Gastrocnemius medialis (tissue), 4 donors: ENCODE results near the gene STAMBPL1.

ENCODE experiments used
- POLR2A ChIP-seq, 2 donors: fragments of 450-650 bp; IDR thresholded peaks; one replicate each; pipeline ENCODE4 v1.6.1; 2017; ENCODE audit warnings: antibody characterized with exemption in 2 of 2, mild to moderate bottlenecking in 2 of 2, moderate library complexity in 2 of 2
- TF ChIP-seq, protein P1 (sequence below), 5 experiments: fragments of 450-650 bp in 3 of 5; fragments of 200-600 bp in 2 of 5; sonication (generic) in 2 of 5; IDR thresholded peaks in 4 of 5; conservative IDR thresholded peaks in 1 of 5; 1 replicate in 4 of 5; 2 replicates in 1 of 5; pipeline ENCODE4 v1.5.1; 2016 to 2019; ENCODE audit warnings: antibody characterized with exemption in 5 of 5, mild to moderate bottlenecking in 3 of 5, moderate library complexity in 3 of 5

DNA sequence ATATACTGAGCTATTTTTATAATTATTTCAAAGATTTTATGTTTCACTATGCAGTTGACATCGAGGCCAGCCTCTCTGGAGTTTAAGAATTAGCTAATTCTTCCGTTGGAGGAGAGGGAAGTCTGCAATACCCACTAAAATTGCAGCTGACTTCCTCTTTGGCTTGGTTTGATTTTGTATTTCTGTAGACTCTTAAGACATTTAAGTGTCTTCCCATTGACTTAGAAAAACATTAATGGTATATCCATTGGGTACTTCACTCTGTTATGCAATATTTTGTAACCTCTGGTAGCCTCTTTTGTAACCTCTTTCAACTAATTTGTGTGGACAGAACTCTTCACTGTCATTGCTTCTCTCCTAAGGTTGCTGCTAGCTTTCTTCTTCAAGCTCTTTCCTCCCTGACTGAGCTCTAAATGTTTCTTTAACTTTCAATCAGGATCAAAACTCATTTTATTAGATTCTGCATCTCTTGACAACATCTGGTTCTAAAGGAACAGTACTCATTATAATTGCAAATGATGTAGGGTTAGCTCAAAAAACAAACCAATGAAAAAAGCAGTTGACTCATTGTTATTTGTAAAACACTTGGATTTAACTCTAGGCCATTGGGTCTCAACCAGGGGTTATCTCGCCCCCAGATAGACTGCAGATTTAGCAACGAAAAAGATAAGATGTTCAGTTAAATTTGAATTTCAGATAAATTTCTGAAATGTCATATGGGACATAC, 26.7 kb upstream of the STAMBPL1 start:
- TF ChIP-seq, protein P1, sequence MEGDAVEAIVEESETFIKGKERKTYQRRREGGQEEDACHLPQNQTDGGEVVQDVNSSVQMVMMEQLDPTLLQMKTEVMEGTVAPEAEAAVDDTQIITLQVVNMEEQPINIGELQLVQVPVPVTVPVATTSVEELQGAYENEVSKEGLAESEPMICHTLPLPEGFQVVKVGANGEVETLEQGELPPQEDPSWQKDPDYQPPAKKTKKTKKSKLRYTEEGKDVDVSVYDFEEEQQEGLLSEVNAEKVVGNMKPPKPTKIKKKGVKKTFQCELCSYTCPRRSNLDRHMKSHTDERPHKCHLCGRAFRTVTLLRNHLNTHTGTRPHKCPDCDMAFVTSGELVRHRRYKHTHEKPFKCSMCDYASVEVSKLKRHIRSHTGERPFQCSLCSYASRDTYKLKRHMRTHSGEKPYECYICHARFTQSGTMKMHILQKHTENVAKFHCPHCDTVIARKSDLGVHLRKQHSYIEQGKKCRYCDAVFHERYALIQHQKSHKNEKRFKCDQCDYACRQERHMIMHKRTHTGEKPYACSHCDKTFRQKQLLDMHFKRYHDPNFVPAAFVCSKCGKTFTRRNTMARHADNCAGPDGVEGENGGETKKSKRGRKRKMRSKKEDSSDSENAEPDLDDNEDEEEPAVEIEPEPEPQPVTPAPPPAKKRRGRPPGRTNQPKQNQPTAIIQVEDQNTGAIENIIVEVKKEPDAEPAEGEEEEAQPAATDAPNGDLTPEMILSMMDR (IDR thresholded peaks at IDR 0.05 in 4 of 5, conservative IDR thresholded peaks at IDR 0.05 in 1 of 5): no peak
- TF ChIP-seq POLR2A (IDR thresholded peaks at IDR 0.05): no peak
